ENCODE measurements around the gene DMRTA1. TPM values are rescaled to one million over a fixed set of nuclear protein-coding genes. Genes with fewer than 3 reads are reported as not detected.

Gene DMRTA1
- total and polyA plus RNA-seq, 2 of the 13 experiments (the other 11 are each of a cell fraction or from before 2014, with no cell fraction given), result 0.13 to 0.16 TPM

DNA sequence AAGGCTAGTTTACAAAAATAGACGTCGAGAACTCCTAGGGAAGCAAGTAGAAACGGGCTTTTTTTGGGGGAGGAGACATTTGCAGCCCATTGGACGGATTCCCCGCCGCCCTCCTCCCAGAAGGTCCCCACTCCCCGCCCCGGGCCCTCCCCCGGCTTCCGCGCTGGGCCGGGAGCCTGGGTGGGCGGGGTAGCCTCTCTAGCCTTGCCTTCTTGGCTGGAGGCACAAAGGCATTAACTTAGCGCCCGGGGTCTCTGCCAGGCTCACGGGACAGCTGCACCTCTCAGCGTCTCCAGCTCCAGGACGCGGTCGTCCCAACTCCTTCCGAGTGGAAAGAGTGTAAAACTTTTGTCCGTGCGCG is at the start of gene DMRTA1 (continued):
- TF ChIP-seq, protein P1, sequence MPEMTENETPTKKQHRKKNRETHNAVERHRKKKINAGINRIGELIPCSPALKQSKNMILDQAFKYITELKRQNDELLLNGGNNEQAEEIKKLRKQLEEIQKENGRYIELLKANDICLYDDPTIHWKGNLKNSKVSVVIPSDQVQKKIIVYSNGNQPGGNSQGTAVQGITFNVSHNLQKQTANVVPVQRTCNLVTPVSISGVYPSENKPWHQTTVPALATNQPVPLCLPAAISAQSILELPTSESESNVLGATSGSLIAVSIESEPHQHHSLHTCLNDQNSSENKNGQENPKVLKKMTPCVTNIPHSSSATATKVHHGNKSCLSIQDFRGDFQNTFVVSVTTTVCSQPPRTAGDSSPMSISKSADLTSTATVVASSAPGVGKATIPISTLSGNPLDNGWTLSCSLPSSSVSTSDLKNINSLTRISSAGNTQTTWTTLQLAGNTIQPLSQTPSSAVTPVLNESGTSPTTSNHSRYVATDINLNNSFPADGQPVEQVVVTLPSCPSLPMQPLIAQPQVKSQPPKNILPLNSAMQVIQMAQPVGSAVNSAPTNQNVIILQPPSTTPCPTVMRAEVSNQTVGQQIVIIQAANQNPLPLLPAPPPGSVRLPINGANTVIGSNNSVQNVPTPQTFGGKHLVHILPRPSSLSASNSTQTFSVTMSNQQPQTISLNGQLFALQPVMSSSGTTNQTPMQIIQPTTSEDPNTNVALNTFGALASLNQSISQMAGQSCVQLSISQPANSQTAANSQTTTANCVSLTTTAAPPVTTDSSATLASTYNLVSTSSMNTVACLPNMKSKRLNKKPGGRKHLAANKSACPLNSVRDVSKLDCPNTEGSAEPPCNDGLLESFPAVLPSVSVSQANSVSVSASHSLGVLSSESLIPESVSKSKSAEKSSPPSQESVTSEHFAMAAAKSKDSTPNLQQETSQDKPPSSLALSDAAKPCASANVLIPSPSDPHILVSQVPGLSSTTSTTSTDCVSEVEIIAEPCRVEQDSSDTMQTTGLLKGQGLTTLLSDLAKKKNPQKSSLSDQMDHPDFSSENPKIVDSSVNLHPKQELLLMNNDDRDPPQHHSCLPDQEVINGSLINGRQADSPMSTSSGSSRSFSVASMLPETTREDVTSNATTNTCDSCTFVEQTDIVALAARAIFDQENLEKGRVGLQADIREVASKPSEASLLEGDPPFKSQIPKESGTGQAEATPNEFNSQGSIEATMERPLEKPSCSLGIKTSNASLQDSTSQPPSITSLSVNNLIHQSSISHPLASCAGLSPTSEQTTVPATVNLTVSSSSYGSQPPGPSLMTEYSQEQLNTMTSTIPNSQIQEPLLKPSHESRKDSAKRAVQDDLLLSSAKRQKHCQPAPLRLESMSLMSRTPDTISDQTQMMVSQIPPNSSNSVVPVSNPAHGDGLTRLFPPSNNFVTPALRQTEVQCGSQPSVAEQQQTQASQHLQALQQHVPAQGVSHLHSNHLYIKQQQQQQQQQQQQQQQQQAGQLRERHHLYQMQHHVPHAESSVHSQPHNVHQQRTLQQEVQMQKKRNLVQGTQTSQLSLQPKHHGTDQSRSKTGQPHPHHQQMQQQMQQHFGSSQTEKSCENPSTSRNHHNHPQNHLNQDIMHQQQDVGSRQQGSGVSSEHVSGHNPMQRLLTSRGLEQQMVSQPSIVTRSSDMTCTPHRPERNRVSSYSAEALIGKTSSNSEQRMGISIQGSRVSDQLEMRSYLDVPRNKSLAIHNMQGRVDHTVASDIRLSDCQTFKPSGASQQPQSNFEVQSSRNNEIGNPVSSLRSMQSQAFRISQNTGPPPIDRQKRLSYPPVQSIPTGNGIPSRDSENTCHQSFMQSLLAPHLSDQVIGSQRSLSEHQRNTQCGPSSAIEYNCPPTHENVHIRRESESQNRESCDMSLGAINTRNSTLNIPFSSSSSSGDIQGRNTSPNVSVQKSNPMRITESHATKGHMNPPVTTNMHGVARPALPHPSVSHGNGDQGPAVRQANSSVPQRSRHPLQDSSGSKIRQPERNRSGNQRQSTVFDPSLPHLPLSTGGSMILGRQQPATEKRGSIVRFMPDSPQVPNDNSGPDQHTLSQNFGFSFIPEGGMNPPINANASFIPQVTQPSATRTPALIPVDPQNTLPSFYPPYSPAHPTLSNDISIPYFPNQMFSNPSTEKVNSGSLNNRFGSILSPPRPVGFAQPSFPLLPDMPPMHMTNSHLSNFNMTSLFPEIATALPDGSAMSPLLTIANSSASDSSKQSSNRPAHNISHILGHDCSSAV (CRISPR knock-in tag; IDR thresholded peaks at IDR 0.05; ENCODE audit: borderline replicate concordance), result no peak
- TF ChIP-seq, protein P2, sequence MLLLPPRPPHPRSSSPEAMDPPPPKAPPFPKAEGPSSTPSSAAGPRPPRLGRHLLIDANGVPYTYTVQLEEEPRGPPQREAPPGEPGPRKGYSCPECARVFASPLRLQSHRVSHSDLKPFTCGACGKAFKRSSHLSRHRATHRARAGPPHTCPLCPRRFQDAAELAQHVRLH (CRISPR knock-in tag; IDR thresholded peaks at IDR 0.05; ENCODE audit: borderline replicate concordance, low read depth), result no peak
- TF ChIP-seq RFXAP (CRISPR knock-in tag; IDR thresholded peaks at IDR 0.05; ENCODE audit: borderline replicate concordance) (no peak), KLF12 (CRISPR knock-in tag; IDR thresholded peaks at IDR 0.05; ENCODE audit: borderline replicate concordance) (no peak), ZNF251 (CRISPR knock-in tag; IDR thresholded peaks at IDR 0.05) (no peak)
- TF ChIP-seq, protein P3, sequence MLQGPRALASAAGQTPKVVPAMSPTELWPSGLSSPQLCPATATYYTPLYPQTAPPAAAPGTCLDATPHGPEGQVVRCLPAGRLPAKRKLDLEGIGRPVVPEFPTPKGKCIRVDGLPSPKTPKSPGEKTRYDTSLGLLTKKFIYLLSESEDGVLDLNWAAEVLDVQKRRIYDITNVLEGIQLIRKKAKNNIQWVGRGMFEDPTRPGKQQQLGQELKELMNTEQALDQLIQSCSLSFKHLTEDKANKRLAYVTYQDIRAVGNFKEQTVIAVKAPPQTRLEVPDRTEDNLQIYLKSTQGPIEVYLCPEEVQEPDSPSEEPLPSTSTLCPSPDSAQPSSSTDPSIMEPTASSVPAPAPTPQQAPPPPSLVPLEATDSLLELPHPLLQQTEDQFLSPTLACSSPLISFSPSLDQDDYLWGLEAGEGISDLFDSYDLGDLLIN (CRISPR knock-in tag; IDR thresholded peaks at IDR 0.05; ENCODE audit: borderline replicate concordance), result no peak

All from HepG2 (cell line).